ENCODE measurements around the gene RASSF4. TPM values are rescaled to one million over a fixed set of nuclear protein-coding genes. Genes with fewer than 3 reads are reported as not detected.

RASSF4 gene
- total and polyA plus RNA-seq, 9 of the 15 experiments (the other 6 are each of a cell fraction or from before 2014, with no cell fraction given): 0.01 to 0.62 (median 0.11) TPM; not detected in 3

- DNase-seq (ENCODE audit: extremely low read depth in 1 of 4, low spot score in 3 of 4) (no peak), ATAC-seq (no peak), FAIRE-seq (no peak)
- Histone ChIP-seq H3K36me3 (ENCODE audit: control insufficient read depth, insufficient read depth, low read length) (no peaks in the 10 kb centered on the region), H2AFZ (ENCODE audit: low read depth, low read length) (no peak overlapping the region), H3K9me1 (ENCODE audit: control insufficient read depth, insufficient read depth, low read length) (peaks cover 4% of the 10 kb centered on the region), H3K9ac (ENCODE audit: insufficient read depth in 1 of 2, low read depth in 2 of 2, low read length in 2 of 2) (no peak overlapping the region), H3K4me2 (ENCODE audit: insufficient read depth, low read length) (no peak overlapping the region), H3K4me3 (no peak overlapping the region), H3K27me3 (ENCODE audit: control insufficient read depth in 2 of 2, insufficient read depth in 2 of 2, low read length in 2 of 2) (peaks cover 12 to 22% of the 10 kb centered on the region in 2 experiments; a peak in 4 of 5 replicates), H4K20me1 (replicated peaks; ENCODE audit: control insufficient read depth, insufficient read depth, low read length) (peaks cover 8% of the 10 kb centered on the region; the same call in 1 of the 2 replicates), H3K27ac (ENCODE audit: extremely low read depth, low read depth, low read length) (no peak overlapping the region), H3K4me1 (replicated peaks in 1 of 2; ENCODE audit: control insufficient read depth in 2 of 2, insufficient read depth in 2 of 2, low read length in 2 of 2) (peaks cover 10 to 16% of the 10 kb centered on the region in 2 experiments; a peak in 4 of 5 replicates), H3K79me2 (ENCODE audit: control insufficient read depth, insufficient read depth, low read length) (no peaks in the 10 kb centered on the region), H3K9me3 (replicated peaks; ENCODE audit: control insufficient read depth, insufficient read depth, low read depth, low read length) (no peaks in the 10 kb centered on the region)
- in situ Hi-C loops (cut with MboI): no loop called here
- 6% methylated on average over 4 of the region's 4 CpGs for WGBS (ENCODE audit: insufficient coverage, low coverage, missing lambda C conversion rate)
- intact Hi-C loops (cut with micrococcal nuclease): no loop called here
- TF ChIP-seq MECOM (CRISPR knock-in tag; IDR thresholded peaks at IDR 0.05) (no peak), ZKSCAN3 (CRISPR knock-in tag; IDR thresholded peaks at IDR 0.05) (no peak), FOS (IDR thresholded peaks at IDR 0.05; ENCODE audit: extremely low read depth, insufficient read length) (no peak), BDP1 (IDR thresholded peaks at IDR 0.05; ENCODE audit: insufficient read depth, insufficient read length) (no peak), STAT6 (CRISPR knock-in tag; IDR thresholded peaks at IDR 0.05) (no peak), GATAD2B (IDR thresholded peaks at IDR 0.05; ENCODE audit: borderline replicate concordance) (no peak)
- POLR2A ChIA-PET: interaction anchor here (0.8 kb wide), 1 partner anchor 8 kb away, joined by 3 read pairs; no protein-coding TSS in a partner anchor
- no TSS peak for BruUV-seq (replicated peaks)
- CTCF ChIA-PET (ENCODE audit: low intra/inter-chr PET ratio): no interaction called here
These were observed 1.6 kb downstream of the RASSF4 start for GRCh38 chr10:44961230-44961571.
